GM23338 (cell line): ENCODE results near the gene LPP. TPM values are rescaled to one million over a fixed set of nuclear protein-coding genes. Genes with fewer than 3 reads are reported as not detected.

Source experiments
- ATAC-seq: fragments of 200-7000 bp; cut with Tn5 transposase; 3 replicates; pipeline ENCODE4 v1.9.1; 2020
- DNase-seq: peaks from one replicate; pipeline ENCODE4 v3.0.0-alpha.2; 2015; ENCODE audit warnings: low spot score
- H2AFZ ChIP-seq: fragments of 200-600 bp; sonication (generic); 2 replicates; pipeline ENCODE4 v1.8.0; 2016; ENCODE audit warnings: antibody characterized with exemption, mild to moderate bottlenecking, moderate library complexity
- H3F3A ChIP-seq: fragments of 200-600 bp; sonication (generic); replicated peaks from 2 replicates; pipeline ENCODE4 v1.8.0; 2017; ENCODE audit warnings: antibody characterized with exemption, mixed run types, low read depth
- H3K27ac ChIP-seq: fragments of 200-600 bp; sonication (generic); 2 replicates; pipeline ENCODE4 v1.6.1; 2016; ENCODE audit warnings: low read depth
- H3K27me3 ChIP-seq: fragments of 200-600 bp; sonication (generic); 2 replicates; pipeline ENCODE4 v1.8.0; 2016; ENCODE audit warnings: mild to moderate bottlenecking, mixed run types, moderate library complexity; ENCODE audit not compliant: insufficient read depth
- H3K36me3 ChIP-seq: fragments of 200-600 bp; sonication (generic); 2 replicates; pipeline ENCODE4 v1.8.0; 2016; ENCODE audit warnings: mild to moderate bottlenecking; ENCODE audit not compliant: insufficient read depth
- H3K4me1 ChIP-seq: fragments of 200-600 bp; sonication (generic); 2 replicates; pipeline ENCODE4 v1.8.0; 2016; ENCODE audit warnings: mild to moderate bottlenecking, moderate library complexity; ENCODE audit not compliant: insufficient read depth
- H3K4me2 ChIP-seq: fragments of 200-600 bp; sonication (generic); 2 replicates; pipeline ENCODE4 v1.7.1; 2017; ENCODE audit warnings: mixed run types
- H3K4me3 ChIP-seq: fragments of 200-600 bp; sonication (generic); 2 replicates; pipeline ENCODE4 v1.6.1; 2016; ENCODE audit warnings: mixed run types
- H3K79me2 ChIP-seq: fragments of 200-600 bp; sonication (generic); replicated peaks from 2 replicates; pipeline ENCODE4 v1.8.0; 2017; ENCODE audit warnings: mild to moderate bottlenecking; ENCODE audit not compliant: insufficient read depth
- H3K9me2 ChIP-seq: fragments of 200-600 bp; sonication (generic); 2 replicates; pipeline ENCODE4 v1.8.0; 2017; ENCODE audit not compliant: insufficient read depth
- H4K20me1 ChIP-seq: fragments of 200-600 bp; sonication (generic); replicated peaks from 2 replicates; pipeline ENCODE4 v1.8.0; 2017; ENCODE audit warnings: mild to moderate bottlenecking; ENCODE audit not compliant: insufficient read depth
- H3K27ac Mint-ChIP-seq: 2 replicates; pipeline ENCODE4 v1.8.0; 2020; ENCODE audit warnings: inconsistent platforms, mild to moderate bottlenecking, moderate library complexity, mixed read lengths
- H3K27me3 Mint-ChIP-seq: 3 replicates; pipeline ENCODE4 v1.8.0; 2022; ENCODE audit warnings: low read depth, mild to moderate bottlenecking, moderate library complexity, mixed read lengths, inconsistent platforms; ENCODE audit not compliant: insufficient read depth, poor library complexity
- H3K36me3 Mint-ChIP-seq: 3 replicates; pipeline ENCODE4 v1.8.0; 2021; ENCODE audit warnings: low read depth, mild to moderate bottlenecking, inconsistent platforms, moderate library complexity, mixed read lengths
- H3K4me1 Mint-ChIP-seq: 3 replicates; pipeline ENCODE4 v1.8.0; 2020; ENCODE audit warnings: mild to moderate bottlenecking, inconsistent platforms, mixed read lengths
- H3K4me3 Mint-ChIP-seq: 3 replicates; pipeline ENCODE4 v1.8.0; 2021; ENCODE audit warnings: moderate library complexity, mild to moderate bottlenecking, inconsistent platforms, mixed read lengths
- H3K9me3 Mint-ChIP-seq: 3 replicates; pipeline ENCODE4 v1.8.0; 2020; ENCODE audit warnings: moderate library complexity, mild to moderate bottlenecking, inconsistent platforms, mixed read lengths
- CTCF ChIP-seq, 2 experiments: fragments of 200-600 bp in 1 of 2; sonication (generic) in 1 of 2; conservative IDR thresholded peaks; 2 replicates each; pipeline versions ENCODE4 v1.5.1 to v1.6.1; 2016 to 2017; ENCODE audit warnings: antibody characterized with exemption in 2 of 2, low read depth in 2 of 2, mild to moderate bottlenecking in 2 of 2, moderate library complexity in 1 of 2
- EZH2phosphoT487 ChIP-seq: fragments of 200-600 bp; sonication (generic); IDR thresholded peaks from one replicate; pipeline ENCODE4 v1.8.1; 2018; ENCODE audit warnings: antibody characterized with exemption; ENCODE audit not compliant: unreplicated experiment
- POLR2AphosphoS5 ChIP-seq: IDR thresholded peaks from 2 replicates; pipeline ENCODE4 v1.6.1; 2016; ENCODE audit warnings: antibody characterized with exemption, low read depth
- REST ChIP-seq: IDR thresholded peaks from one replicate; pipeline ENCODE4 v1.6.1; 2018; ENCODE audit warnings: antibody characterized with exemption; ENCODE audit not compliant: unreplicated experiment
- STAT1 ChIP-seq: IDR thresholded peaks from one replicate; pipeline ENCODE4 v1.6.1; 2016; ENCODE audit warnings: antibody characterized with exemption; ENCODE audit not compliant: unreplicated experiment
- ZNF331 ChIP-seq: fragments of 250-450 bp; sonication (Bioruptor Pico); IDR thresholded peaks from 2 replicates; pipeline ENCODE4 v1.5.0; 2020; ENCODE audit warnings: low read depth, mild to moderate bottlenecking, moderate library complexity
- ZNF462 ChIP-seq: fragments of 250-450 bp; sonication (Bioruptor Pico); IDR thresholded peaks from 2 replicates; pipeline ENCODE4 v1.5.0; 2020; ENCODE audit warnings: mild to moderate bottlenecking, moderate library complexity
- polyA plus RNA-seq: library from polyadenylated mRNA; unstranded; fragments of >200 nt; fragmentation: Nextera tagmentation; extraction: Ambion mirVana; gene quantifications from 2 replicates; pipeline ENCODE4 v1.2.1, GENCODE V29; 2016
- total RNA-seq: library from RNA; depleted of rRNA; stranded (reverse); fragments of >200 nt; shearing (Covaris generic); gene quantifications from 2 replicates; pipeline ENCODE4 v1.2.3, GENCODE V29; 2014

LPP gene
- total and polyA plus RNA-seq, 2 experiments from 2014 or later: 23.0 to 35.2 TPM

GRCh38 chr3:188234132-188234531 is 80.2 kb downstream of the LPP start (continued):
- TF ChIP-seq ZNF331 (no peak), STAT1 (no peak), REST (no peak), POLR2AphosphoS5 (no peak)

- no peaks in the 10 kb centered on the region for H3K27me3 Mint-ChIP-seq
- no peaks in the 10 kb centered on the region for H3K4me1 ChIP-seq
- ATAC-seq (no peak), DNase-seq (no peak)
- H3K4me3 ChIP-seq: no peak overlapping the region
- no peak overlapping the region for H3K4me3 Mint-ChIP-seq
- no peaks in the 10 kb centered on the region for H3K36me3 ChIP-seq
- no peaks in the 10 kb centered on the region for H3K36me3 Mint-ChIP-seq
- peaks cover 5% of the 10 kb centered on the region; the same call in 1 of the 2 replicates for H3K9me2 ChIP-seq
- TF ChIP-seq CTCF (conservative IDR thresholded peaks at IDR 0.05; ENCODE audit: low read depth in 2 of 2) (no peak), POLR2AphosphoS5 (no peak), ZNF331 (no peak), ZNF462 (CRISPR knock-in tag) (no peak), EZH2phosphoT487 (no peak), STAT1 (no peak), REST (no peak)
- H4K20me1 ChIP-seq: no peaks in the 10 kb centered on the region
- H3F3A ChIP-seq: no peaks in the 10 kb centered on the region
- peaks cover 18% of the 10 kb centered on the region; the same call in 1 of the 2 replicates for H3K79me2 ChIP-seq
- H3K27ac ChIP-seq: no peak overlapping the region
- no peak overlapping the region for H3K27ac Mint-ChIP-seq
- no peaks in the 10 kb centered on the region for H3K27me3 ChIP-seq
- H3K9me3 Mint-ChIP-seq: no peaks in the 10 kb centered on the region; the same call in 2 of the 3 replicates
- H3K4me1 Mint-ChIP-seq: peaks cover 14% of the 10 kb centered on the region
- H3K4me2 ChIP-seq: no peak overlapping the region
- no peak overlapping the region for H2AFZ ChIP-seq
Measured at GRCh38 chr3:188236271-188236670, 82.3 kb downstream of the LPP start.
